ENCODE results near the gene UBE2Q2. TPM values are rescaled to one million over a fixed set of nuclear protein-coding genes. Genes with fewer than 3 reads are reported as not detected.

UBE2Q2 gene
- total RNA-seq, 1 donor = 58.6 TPM

DNA sequence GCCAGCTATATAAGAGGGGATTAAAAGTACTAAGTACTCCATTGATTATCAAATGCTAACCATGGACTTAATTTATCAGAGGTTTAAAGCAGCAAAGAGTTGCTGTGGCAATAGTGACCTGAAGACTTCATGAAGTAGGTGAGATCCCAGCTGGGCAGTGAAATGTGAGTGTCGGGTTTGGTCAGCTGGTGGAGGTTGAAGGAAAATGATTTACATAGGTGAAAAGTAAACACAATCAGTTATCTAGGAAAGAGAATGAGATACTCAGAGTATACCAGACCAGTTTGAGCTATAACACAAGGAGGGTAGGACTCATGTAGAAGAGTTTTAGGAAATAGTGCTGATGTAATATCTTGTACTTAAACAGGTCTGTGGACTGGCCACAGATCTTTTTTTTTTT is 43.9 kb downstream of the UBE2Q2 start:
- DNase-seq (ENCODE audit: low read depth) = no peak
- TF ChIP-seq, protein P1, sequence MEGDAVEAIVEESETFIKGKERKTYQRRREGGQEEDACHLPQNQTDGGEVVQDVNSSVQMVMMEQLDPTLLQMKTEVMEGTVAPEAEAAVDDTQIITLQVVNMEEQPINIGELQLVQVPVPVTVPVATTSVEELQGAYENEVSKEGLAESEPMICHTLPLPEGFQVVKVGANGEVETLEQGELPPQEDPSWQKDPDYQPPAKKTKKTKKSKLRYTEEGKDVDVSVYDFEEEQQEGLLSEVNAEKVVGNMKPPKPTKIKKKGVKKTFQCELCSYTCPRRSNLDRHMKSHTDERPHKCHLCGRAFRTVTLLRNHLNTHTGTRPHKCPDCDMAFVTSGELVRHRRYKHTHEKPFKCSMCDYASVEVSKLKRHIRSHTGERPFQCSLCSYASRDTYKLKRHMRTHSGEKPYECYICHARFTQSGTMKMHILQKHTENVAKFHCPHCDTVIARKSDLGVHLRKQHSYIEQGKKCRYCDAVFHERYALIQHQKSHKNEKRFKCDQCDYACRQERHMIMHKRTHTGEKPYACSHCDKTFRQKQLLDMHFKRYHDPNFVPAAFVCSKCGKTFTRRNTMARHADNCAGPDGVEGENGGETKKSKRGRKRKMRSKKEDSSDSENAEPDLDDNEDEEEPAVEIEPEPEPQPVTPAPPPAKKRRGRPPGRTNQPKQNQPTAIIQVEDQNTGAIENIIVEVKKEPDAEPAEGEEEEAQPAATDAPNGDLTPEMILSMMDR (IDR thresholded peaks at IDR 0.05; ENCODE audit: insufficient read depth, low read length) = no peak
- no peak overlapping the region for H3K4me3 ChIP-seq (ENCODE audit: low read depth, low read length)

DNA sequence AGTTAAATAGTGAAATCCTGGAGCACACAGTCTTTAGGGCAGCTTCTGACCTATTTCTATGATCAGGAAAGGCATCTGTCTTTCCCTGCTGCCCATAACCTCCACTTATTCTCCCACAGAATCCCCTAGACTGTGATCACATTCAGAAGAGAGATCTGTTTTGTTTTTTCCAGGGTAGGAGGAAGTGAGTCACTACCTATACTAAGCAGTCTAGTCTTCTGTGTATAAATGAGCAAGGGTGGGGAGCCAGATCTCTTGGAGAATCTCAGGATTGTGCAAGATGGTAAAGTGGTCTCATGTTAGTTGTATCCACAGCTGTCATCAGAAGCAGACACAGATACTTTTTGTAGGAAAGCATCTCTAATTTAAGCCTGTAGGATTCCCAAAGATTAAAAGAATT is 48.6 kb downstream of the UBE2Q2 start:
- peak; percentile 83 for DNase-seq (ENCODE audit: low read depth)
- TF ChIP-seq, protein P1 (IDR thresholded peaks at IDR 0.05; ENCODE audit: insufficient read depth, low read length) = no peak
- H3K4me3 ChIP-seq (ENCODE audit: low read depth, low read length) = no peak overlapping the region

GRCh38 chr15:75895731-75896130 is 52.5 kb downstream of the UBE2Q2 start:
- TF ChIP-seq, protein P1 (IDR thresholded peaks at IDR 0.05; ENCODE audit: insufficient read depth, low read length) = no peak
- H3K4me3 ChIP-seq (ENCODE audit: low read depth, low read length) = no peak overlapping the region
- DNase-seq (ENCODE audit: low read depth) = no peak

- TF ChIP-seq, protein P1 (IDR thresholded peaks at IDR 0.05; ENCODE audit: insufficient read depth, low read length) = no peak
- no peak for DNase-seq (ENCODE audit: low read depth)
- no peak overlapping the region for H3K4me3 ChIP-seq (ENCODE audit: low read depth, low read length)
Observed at GRCh38 chr15:75900577-75900976, 57.3 kb downstream of the UBE2Q2 start.

DNA sequence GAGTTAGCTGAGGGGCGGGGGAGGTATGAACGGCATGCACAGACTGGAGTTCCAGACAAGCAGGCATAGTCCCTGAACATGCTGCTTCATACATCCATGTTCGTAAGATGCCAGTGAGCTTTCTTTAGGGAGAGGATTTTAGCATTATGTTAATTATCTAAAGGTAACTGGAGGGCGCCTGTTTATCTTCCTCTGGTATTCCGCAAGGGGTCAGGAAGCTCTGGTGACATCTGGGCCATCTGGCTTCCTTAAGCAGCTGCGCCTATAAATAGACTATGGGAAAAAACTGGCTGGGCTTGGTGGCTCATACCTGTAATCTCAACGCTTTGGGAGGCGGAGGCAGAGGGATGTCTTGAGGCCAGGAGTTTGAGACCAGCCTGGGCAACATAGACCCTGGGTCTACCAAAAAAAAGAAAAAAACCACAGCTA is 58.9 kb downstream of the UBE2Q2 start:
- H3K4me3 ChIP-seq (ENCODE audit: low read depth, low read length) = no peak overlapping the region
- DNase-seq (ENCODE audit: low read depth) = no peak
- TF ChIP-seq, protein P1 (IDR thresholded peaks at IDR 0.05; ENCODE audit: insufficient read depth, low read length) = no peak

- TF ChIP-seq, protein P1 (IDR thresholded peaks at IDR 0.05; ENCODE audit: insufficient read depth, low read length) = no peak
- H3K4me3 ChIP-seq (ENCODE audit: low read depth, low read length) = peak within 1 kb of the TSS; percentile 89
- DNase-seq (ENCODE audit: low read depth) = peak; percentile 87
Observed at GRCh38 chr15:75903331-75904239, 60.3 kb downstream of the UBE2Q2 start, which contains the start of gene FBXO22. Gene FBXO22, plus strand, starts transcription at chr15:75903878. Its CDS starts 86 bp downstream, at chr15:75903964.

All from fibroblast of the aortic adventitia (primary cell).